Mucosa of descending colon (tissue), 3 donors: ENCODE results near the gene TYW1B. TPM values are rescaled to one million over a fixed set of nuclear protein-coding genes. Genes with fewer than 3 reads are reported as not detected.
A peak's percentile ranks its signal among the peaks of the same experiment; 100 is the strongest.
"Not testable (repeated sequence)": the region's sequence is repeated elsewhere in the genome, so short reads cannot be mapped to it uniquely, and the experiment has no call there.

ENCODE experiments used
- ATAC-seq: fragments of 200-7000 bp; cut with Tn5 transposase; one replicate; pipeline ENCODE4 v1.9.1; 2020; ENCODE audit warnings: mild to moderate bottlenecking, moderate library complexity
- DNase-seq, 3 donors: peaks; one replicate each; pipeline ENCODE4 v3.0.0-alpha.2; 2020
- H3K36me3 ChIP-seq: fragments of 200-600 bp; one replicate; pipeline ENCODE4 v1.8.0; 2021; ENCODE audit warnings: low read depth, mild to moderate bottlenecking
- H3K4me1 ChIP-seq: fragments of 200-600 bp; one replicate; pipeline ENCODE4 v1.8.0; 2021; ENCODE audit warnings: low read depth, mild to moderate bottlenecking
- H3K4me3 ChIP-seq: fragments of 200-600 bp; one replicate; pipeline ENCODE4 v1.8.0; 2021; ENCODE audit warnings: mild to moderate bottlenecking
- H3K9me3 ChIP-seq: fragments of 200-600 bp; one replicate; pipeline ENCODE4 v1.8.0; 2021; ENCODE audit warnings: mild to moderate bottlenecking
- intact Hi-C, 2 donors: fragments of 100-400 bp; cut with DNase I in 1 of 2; cut with micrococcal nuclease in 1 of 2; formaldehyde crosslinking; loops; one replicate each; pipeline versions ENCODE4 v1.11.0 to v1.11.1; 2022; cut with DNase I, micrococcal nuclease
- total RNA-seq, 3 donors: library from RNA; stranded (reverse); fragmentation: NEBNext Ultra II Directional in 2 of 3; extraction: Animal tissue kit (Norgen Biotek cat#: 25700) in 2 of 3; gene quantifications; one replicate each; pipeline versions ENCODE4 v1.2.1 to v1.2.4, GENCODE V29; 2021 to 2023
- TF ChIP-seq, protein P1 (sequence below): fragments of 200-600 bp; IDR thresholded peaks from one replicate; pipeline ENCODE4 v1.8.0; 2022; ENCODE audit warnings: antibody characterized with exemption, mild to moderate bottlenecking
- donor health status: DM: no; HTN: no; CAD: no; lungs with moderate emphysema.
- donor health status: DM: no; HTN: no; CAD: no.
- donor health status: DM: no; HTN: yes; CAD: no.

The TYW1B gene
- total RNA-seq, 3 donors from 2014 or later, result 2.5 to 6.3 (median 3.5) TPM

- intact Hi-C loops, result no loop called here
- ATAC-seq, result no peak
- DNase-seq, result no peak
- no peaks in the 10 kb centered on the region for H3K4me1 ChIP-seq
- H3K9me3 ChIP-seq, result no peaks in the 10 kb centered on the region
- TF ChIP-seq, protein P1, sequence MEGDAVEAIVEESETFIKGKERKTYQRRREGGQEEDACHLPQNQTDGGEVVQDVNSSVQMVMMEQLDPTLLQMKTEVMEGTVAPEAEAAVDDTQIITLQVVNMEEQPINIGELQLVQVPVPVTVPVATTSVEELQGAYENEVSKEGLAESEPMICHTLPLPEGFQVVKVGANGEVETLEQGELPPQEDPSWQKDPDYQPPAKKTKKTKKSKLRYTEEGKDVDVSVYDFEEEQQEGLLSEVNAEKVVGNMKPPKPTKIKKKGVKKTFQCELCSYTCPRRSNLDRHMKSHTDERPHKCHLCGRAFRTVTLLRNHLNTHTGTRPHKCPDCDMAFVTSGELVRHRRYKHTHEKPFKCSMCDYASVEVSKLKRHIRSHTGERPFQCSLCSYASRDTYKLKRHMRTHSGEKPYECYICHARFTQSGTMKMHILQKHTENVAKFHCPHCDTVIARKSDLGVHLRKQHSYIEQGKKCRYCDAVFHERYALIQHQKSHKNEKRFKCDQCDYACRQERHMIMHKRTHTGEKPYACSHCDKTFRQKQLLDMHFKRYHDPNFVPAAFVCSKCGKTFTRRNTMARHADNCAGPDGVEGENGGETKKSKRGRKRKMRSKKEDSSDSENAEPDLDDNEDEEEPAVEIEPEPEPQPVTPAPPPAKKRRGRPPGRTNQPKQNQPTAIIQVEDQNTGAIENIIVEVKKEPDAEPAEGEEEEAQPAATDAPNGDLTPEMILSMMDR, result no peak
- H3K36me3 ChIP-seq, result no peaks in the 10 kb centered on the region
- no peak overlapping the region for H3K4me3 ChIP-seq
These were observed 22.2 kb downstream of the TYW1B start for GRCh38 chr7:72805526-72806494.

- H3K36me3 ChIP-seq, H3K4me1 ChIP-seq, intact Hi-C loops, ATAC-seq, H3K4me3 ChIP-seq, DNase-seq, H3K9me3 ChIP-seq: not testable (repeated sequence)
These were observed 24.2 kb downstream of the TYW1B start for GRCh38 chr7:72803778-72804177.

GRCh38 chr7:72801564-72801963 lies 26.4 kb downstream of the TYW1B start:
- H3K4me1 ChIP-seq, H3K4me3 ChIP-seq, intact Hi-C loops, DNase-seq, ATAC-seq, H3K36me3 ChIP-seq, H3K9me3 ChIP-seq: not testable (repeated sequence)

- intact Hi-C loops, H3K9me3 ChIP-seq, H3K36me3 ChIP-seq, DNase-seq, H3K4me1 ChIP-seq, ATAC-seq, H3K4me3 ChIP-seq: not testable (repeated sequence)
These were observed 32.6 kb downstream of the TYW1B start for GRCh38 chr7:72795401-72795800.

GRCh38 chr7:72793791-72794190 lies 34.2 kb downstream of the TYW1B start:
- TF ChIP-seq, protein P1, result no peak
- Histone ChIP-seq H3K4me1 (no peaks in the 10 kb centered on the region), H3K4me3 (no peak overlapping the region), H3K9me3 (peaks cover 5% of the 10 kb centered on the region), H3K36me3 (no peaks in the 10 kb centered on the region)
- ATAC-seq (no peak), DNase-seq (no peak)
- intact Hi-C loops, result no loop called here

DNA sequence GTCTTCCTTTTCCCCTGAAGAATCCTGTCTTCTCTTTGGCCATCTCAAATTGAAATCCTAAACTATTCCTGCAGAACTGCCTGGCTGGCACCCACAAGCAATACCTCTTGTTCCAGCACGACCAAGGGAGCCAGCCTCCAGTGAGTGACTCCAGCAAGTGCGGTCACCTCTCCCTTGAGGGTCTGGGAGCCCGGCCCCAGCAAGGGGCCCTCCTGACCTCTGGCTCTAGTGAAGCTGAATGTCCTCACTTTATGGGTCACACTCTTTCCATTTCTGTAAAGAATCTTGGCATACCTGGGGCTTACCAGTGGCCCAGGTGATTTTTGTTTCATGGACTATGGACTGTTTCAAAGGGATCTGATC lies 37.3 kb downstream of the TYW1B start:
- H3K4me1 ChIP-seq, H3K36me3 ChIP-seq, ATAC-seq, H3K4me3 ChIP-seq, H3K9me3 ChIP-seq, intact Hi-C loops, DNase-seq: not testable (repeated sequence)

DNA sequence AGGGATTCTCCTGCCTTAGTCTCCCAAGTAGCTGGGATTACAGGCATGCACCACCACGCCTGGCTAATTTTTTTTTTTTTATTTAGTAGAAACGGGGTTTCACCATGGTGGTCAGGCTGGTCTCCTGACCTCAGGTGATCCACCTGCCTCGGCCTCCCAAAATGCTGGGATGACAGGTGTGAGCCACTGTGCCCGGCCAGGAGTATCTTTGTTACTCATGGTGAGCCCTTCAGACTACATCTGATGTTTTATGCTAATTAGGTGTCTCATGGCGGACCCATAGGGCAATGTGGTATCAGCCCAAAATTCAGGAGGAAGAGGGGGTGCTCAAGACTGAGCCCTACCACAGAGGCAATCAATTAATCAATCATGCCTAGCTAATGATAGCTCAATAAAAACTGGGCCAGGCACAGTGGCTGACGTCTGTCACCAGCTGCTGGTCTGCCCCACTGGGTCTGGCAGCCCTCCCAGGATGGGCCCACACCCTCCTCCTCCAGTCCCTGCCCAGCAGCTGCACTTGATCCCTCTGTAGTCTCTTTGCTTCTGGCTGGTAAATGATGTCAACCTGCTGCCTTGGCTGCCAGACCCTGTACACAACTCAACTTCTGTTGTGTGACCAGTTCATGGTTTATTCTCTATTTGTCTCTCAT lies 37.8 kb downstream of the TYW1B start:
- H3K4me1 ChIP-seq, intact Hi-C loops, H3K4me3 ChIP-seq, H3K9me3 ChIP-seq, H3K36me3 ChIP-seq: not testable (repeated sequence)
- ATAC-seq (peak; percentile 89), DNase-seq (peak in 2 of 3 donors; percentile 12 to 33)

DNA sequence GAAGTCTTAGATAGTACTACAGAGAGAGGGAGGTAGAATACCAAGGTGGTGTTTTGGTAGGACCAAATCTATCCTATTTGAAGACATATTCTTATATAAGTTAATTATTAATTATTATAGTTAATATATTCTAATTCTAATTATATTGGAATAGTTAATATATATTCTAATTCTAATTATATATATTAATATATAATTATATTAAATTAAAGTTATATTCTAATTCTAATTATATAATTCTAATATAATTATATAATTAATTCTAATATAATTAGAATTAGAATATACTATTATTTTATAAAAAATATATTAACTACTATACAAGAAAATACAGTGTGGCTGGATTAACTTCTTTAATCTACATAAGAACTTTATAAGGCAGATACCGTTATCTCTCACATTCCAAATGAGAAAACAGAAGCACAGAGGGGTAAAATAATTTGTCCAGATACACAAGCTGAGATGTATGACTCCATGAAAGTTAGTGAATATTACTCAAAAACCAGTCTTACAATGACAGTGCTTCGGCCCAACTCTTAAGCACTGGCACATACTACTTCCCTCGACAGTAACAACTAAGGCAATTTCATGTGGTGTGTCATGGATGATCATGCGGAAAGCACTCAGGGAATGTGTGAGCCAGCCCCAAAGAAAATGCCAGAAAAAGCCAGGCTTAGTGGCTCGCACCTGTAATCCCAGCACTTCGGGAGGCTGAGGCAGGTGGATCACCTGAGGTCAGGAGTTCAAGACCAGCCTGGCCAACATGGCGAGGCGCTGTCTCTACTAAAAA lies 42.6 kb downstream of the TYW1B start:
- Histone ChIP-seq H3K36me3 (no peaks in the 10 kb centered on the region), H3K4me1 (no peaks in the 10 kb centered on the region), H3K4me3 (no peak overlapping the region), H3K9me3 (no peaks in the 10 kb centered on the region)
- TF ChIP-seq, protein P1, result no peak
- ATAC-seq, result no peak
- intact Hi-C loops, result no loop called here
- DNase-seq, result no peak

GRCh38 chr7:72783601-72784370 lies 44.2 kb downstream of the TYW1B start:
- H3K36me3 ChIP-seq, H3K9me3 ChIP-seq, intact Hi-C loops, H3K4me1 ChIP-seq, H3K4me3 ChIP-seq: not testable (repeated sequence)
- ATAC-seq (peak; percentile 90), DNase-seq (peak in 2 of 3 donors; percentile 32 to 60)
